CD14-positive monocyte (primary cell): ENCODE results near the gene MSI2. TPM values are rescaled to one million over a fixed set of nuclear protein-coding genes. Genes with fewer than 3 reads are reported as not detected.

ENCODE experiments used
- DNase-seq, 3 donors: peaks; one replicate each; pipeline ENCODE4 v3.0.0-alpha.2; 2011 to 2022
- H2AFZ ChIP-seq: 2 replicates; pipeline ENCODE4 v1.6.0; 2012; ENCODE audit warnings: mild to moderate bottlenecking, low read depth, low read length, inconsistent platforms; ENCODE audit not compliant: insufficient read depth, poor library complexity, severe bottlenecking
- H3K27ac ChIP-seq, 2 donors: 1 replicate in 1 of 2; 2 replicates in 1 of 2; pipeline ENCODE4 v1.5.1; 2012 to 2013; ENCODE audit warnings: low read length in 2 of 2, control low read depth in 1 of 2, inconsistent platforms in 1 of 2, low read depth in 1 of 2, mild to moderate bottlenecking in 1 of 2
- H3K27me3 ChIP-seq, 2 donors: one replicate each; pipeline versions ENCODE4 v1.6.0 to v1.6.1; 2011 to 2013; ENCODE audit warnings: low read length in 2 of 2; ENCODE audit not compliant: control insufficient read depth in 2 of 2, insufficient read depth in 2 of 2
- H3K36me3 ChIP-seq, 2 donors: replicated peaks in 1 of 2; 1 replicate in 1 of 2; 2 replicates in 1 of 2; pipeline versions ENCODE4 v1.5.1 to v1.6.1; 2012 to 2013; ENCODE audit warnings: low read length in 2 of 2, control low read depth in 1 of 2, inconsistent platforms in 1 of 2, mild to moderate bottlenecking in 1 of 2; ENCODE audit not compliant: insufficient read depth in 2 of 2, control insufficient read depth in 1 of 2
- H3K4me1 ChIP-seq, 2 donors: 1 replicate in 1 of 2; 2 replicates in 1 of 2; pipeline versions ENCODE4 v1.5.1 to v1.6.1; 2012 to 2013; ENCODE audit warnings: low read length in 2 of 2, control low read depth in 1 of 2, inconsistent platforms in 1 of 2, mild to moderate bottlenecking in 1 of 2, moderate library complexity in 1 of 2; ENCODE audit not compliant: insufficient read depth in 2 of 2, control insufficient read depth in 1 of 2
- H3K4me2 ChIP-seq: replicated peaks from 2 replicates; pipeline ENCODE3; 2012; ENCODE audit warnings: low read length, moderate library complexity, mild to moderate bottlenecking; ENCODE audit not compliant: poor library complexity, severe bottlenecking; ENCODE audit errors: extremely low read depth
- H3K4me3 ChIP-seq, 3 experiments: fragments of 200-600 bp in 1 of 3; sonication (generic) in 1 of 3; replicated peaks in 1 of 3; 1 replicate in 2 of 3; 2 replicates in 1 of 3; pipeline ENCODE4 v1.5.1; 2011 to 2013; ENCODE audit warnings: low read length in 3 of 3, mild to moderate bottlenecking in 3 of 3, control low read depth in 2 of 3, low read depth in 2 of 3, inconsistent platforms in 1 of 3, moderate library complexity in 1 of 3
- H3K79me2 ChIP-seq: 2 replicates; pipeline ENCODE4 v1.6.0; 2012; ENCODE audit warnings: mild to moderate bottlenecking, control low read depth, inconsistent platforms, low read length, moderate library complexity; ENCODE audit not compliant: insufficient read depth
- H3K9ac ChIP-seq: 2 replicates; pipeline ENCODE4 v1.6.0; 2017; ENCODE audit warnings: low read length, mild to moderate bottlenecking; ENCODE audit not compliant: insufficient read depth, poor library complexity, severe bottlenecking
- H3K9me3 ChIP-seq, 2 donors: replicated peaks in 1 of 2; 1 replicate in 1 of 2; 2 replicates in 1 of 2; pipeline versions ENCODE4 v1.5.1 to v1.6.1; 2012 to 2013; ENCODE audit warnings: low read length in 2 of 2, control low read depth in 1 of 2; ENCODE audit not compliant: control insufficient read depth in 1 of 2, insufficient read depth in 1 of 2
- H4K20me1 ChIP-seq: 2 replicates; pipeline ENCODE4 v1.6.0; 2012; ENCODE audit warnings: mild to moderate bottlenecking, low read length, control low read depth, moderate library complexity; ENCODE audit not compliant: insufficient read depth
- H3K27ac Mint-ChIP-seq, 7 donors: one replicate each; pipeline ENCODE4 v1.8.0; 2020; ENCODE audit warnings: mild to moderate bottlenecking in 7 of 7, mixed read lengths in 7 of 7, moderate library complexity in 6 of 7, inconsistent platforms in 2 of 7
- H3K27me3 Mint-ChIP-seq, 3 donors: one replicate each; pipeline ENCODE4 v1.8.0; 2021 to 2022; ENCODE audit warnings: low read depth in 3 of 3, mild to moderate bottlenecking in 3 of 3, mixed read lengths in 3 of 3, moderate library complexity in 3 of 3, inconsistent platforms in 1 of 3
- H3K36me3 Mint-ChIP-seq, 2 donors: one replicate each; pipeline ENCODE4 v1.8.0; 2020; ENCODE audit warnings: mixed read lengths in 2 of 2, inconsistent platforms in 1 of 2, mild to moderate bottlenecking in 1 of 2
- H3K4me1 Mint-ChIP-seq: one replicate; pipeline ENCODE4 v1.8.0; 2020; ENCODE audit warnings: mild to moderate bottlenecking, mixed read lengths
- H3K4me3 Mint-ChIP-seq, 2 donors: one replicate each; pipeline ENCODE4 v1.8.0; 2020; ENCODE audit warnings: mild to moderate bottlenecking in 2 of 2, mixed read lengths in 2 of 2, moderate library complexity in 1 of 2
- H3K9me3 Mint-ChIP-seq, 7 donors: one replicate each; pipeline ENCODE4 v1.8.0; 2020 to 2022; ENCODE audit warnings: mixed read lengths in 7 of 7, mild to moderate bottlenecking in 6 of 7, moderate library complexity in 6 of 7, inconsistent platforms in 2 of 7
- WGBS: methylation state at CpG from one replicate; pipeline ENCODE4 v1.1.5; 2013; ENCODE audit warnings: missing lambda C conversion rate; ENCODE audit not compliant: insufficient coverage; 5-methylcytosine and 5-hydroxymethylcytosine counted together
- intact Hi-C, 2 donors: fragments of 100-400 bp; cut with micrococcal nuclease; formaldehyde crosslinking; loops; one replicate each; pipeline versions ENCODE4 v1.15.0 to v1.15.1; 2023
- polyA plus RNA-seq, 3 donors: library from polyadenylated mRNA; depleted of rRNA in 1 of 3; unstranded in 2 of 3; stranded (reverse) in 1 of 3; fragments of 300-500 nt in 2 of 3; fragments of >200 nt in 1 of 3; fragmentation: Illumina TruSeq in 2 of 3; gene quantifications; 1 replicate in 2 of 3; 2 replicates in 1 of 3; pipeline ENCODE4 v1.2.3, GENCODE V29; 2012 to 2021
- TF ChIP-seq, protein P1 (sequence below): fragments of 200-600 bp; IDR thresholded peaks from one replicate; pipeline ENCODE4 v1.8.0; 2022; ENCODE audit warnings: antibody characterized with exemption, mild to moderate bottlenecking

Gene MSI2
- polyA plus RNA-seq, 3 donors: 0.20 to 6.6 (median 0.37) TPM

- no peak overlapping the region for H3K4me3 Mint-ChIP-seq
- Histone ChIP-seq H3K27me3 (peaks cover 0 to 2% of the 10 kb centered on the region in 2 donors), H3K9ac (no peak overlapping the region), H4K20me1 (no peaks in the 10 kb centered on the region), H3K36me3 (no peaks in the 10 kb centered on the region), H3K79me2 (no peaks in the 10 kb centered on the region), H3K27ac (no peak overlapping the region), H3K4me1 (no peaks in the 10 kb centered on the region), H2AFZ (no peak overlapping the region), H3K4me3 (no peak overlapping the region), H3K9me3 (peaks cover 0 to 4% of the 10 kb centered on the region in 2 donors), H3K4me2 (no peak overlapping the region)
- TF ChIP-seq, protein P1, sequence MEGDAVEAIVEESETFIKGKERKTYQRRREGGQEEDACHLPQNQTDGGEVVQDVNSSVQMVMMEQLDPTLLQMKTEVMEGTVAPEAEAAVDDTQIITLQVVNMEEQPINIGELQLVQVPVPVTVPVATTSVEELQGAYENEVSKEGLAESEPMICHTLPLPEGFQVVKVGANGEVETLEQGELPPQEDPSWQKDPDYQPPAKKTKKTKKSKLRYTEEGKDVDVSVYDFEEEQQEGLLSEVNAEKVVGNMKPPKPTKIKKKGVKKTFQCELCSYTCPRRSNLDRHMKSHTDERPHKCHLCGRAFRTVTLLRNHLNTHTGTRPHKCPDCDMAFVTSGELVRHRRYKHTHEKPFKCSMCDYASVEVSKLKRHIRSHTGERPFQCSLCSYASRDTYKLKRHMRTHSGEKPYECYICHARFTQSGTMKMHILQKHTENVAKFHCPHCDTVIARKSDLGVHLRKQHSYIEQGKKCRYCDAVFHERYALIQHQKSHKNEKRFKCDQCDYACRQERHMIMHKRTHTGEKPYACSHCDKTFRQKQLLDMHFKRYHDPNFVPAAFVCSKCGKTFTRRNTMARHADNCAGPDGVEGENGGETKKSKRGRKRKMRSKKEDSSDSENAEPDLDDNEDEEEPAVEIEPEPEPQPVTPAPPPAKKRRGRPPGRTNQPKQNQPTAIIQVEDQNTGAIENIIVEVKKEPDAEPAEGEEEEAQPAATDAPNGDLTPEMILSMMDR: no peak
- H3K9me3 Mint-ChIP-seq: peaks cover 2 to 11% (median 9%) of the 10 kb centered on the region in 7 donors
- intact Hi-C loops: no loop called here
- H3K36me3 Mint-ChIP-seq: no peaks in the 10 kb centered on the region
- peaks cover 8 to 10% (median 9%) of the 10 kb centered on the region in 3 donors for H3K27me3 Mint-ChIP-seq
- no peaks in the 10 kb centered on the region for H3K4me1 Mint-ChIP-seq
- 0% methylated on average over 2 of the region's 2 CpGs for WGBS
- no peak overlapping the region for H3K27ac Mint-ChIP-seq
- no peak for DNase-seq
These were observed 452.1 kb downstream of the MSI2 start for GRCh38 chr17:57708410-57708809.

GRCh38 chr17:57713140-57713539 is 456.8 kb downstream of the MSI2 start:
- no peaks in the 10 kb centered on the region for H4K20me1 ChIP-seq
- Mint-ChIP-seq H3K4me1 (peaks cover 2% of the 10 kb centered on the region), H3K4me3 (no peak overlapping the region), H3K27ac (no peak overlapping the region), H3K9me3 (peaks cover 2 to 11% (median 9%) of the 10 kb centered on the region in 7 donors), H3K27me3 (peaks cover 8 to 22% (median 9%) of the 10 kb centered on the region in 3 donors), H3K36me3 (no peaks in the 10 kb centered on the region)
- TF ChIP-seq, protein P1: no peak
- no peak overlapping the region for H3K4me3 ChIP-seq
- intact Hi-C loops: no loop called here
- no peak overlapping the region for H3K4me2 ChIP-seq
- no peak overlapping the region for H3K27ac ChIP-seq
- H3K9me3 ChIP-seq: peaks cover 0 to 4% of the 10 kb centered on the region in 2 donors
- H3K79me2 ChIP-seq: no peaks in the 10 kb centered on the region
- H3K27me3 ChIP-seq: peaks cover 0 to 2% of the 10 kb centered on the region in 2 donors
- no peak for DNase-seq
- H3K4me1 ChIP-seq: no peaks in the 10 kb centered on the region
- H3K9ac ChIP-seq: no peak overlapping the region
- no peaks in the 10 kb centered on the region for H3K36me3 ChIP-seq
- 100% methylated on average over 6 of the region's 7 CpGs for WGBS
- no peak overlapping the region for H2AFZ ChIP-seq
